Neutrophil (primary cell): ENCODE results near the gene PARD3.

Source experiments
- H3K27ac ChIP-seq: fragments of 200-600 bp; sonication (generic); 2 replicates; pipeline ENCODE4 v1.5.1; 2016; ENCODE audit warnings: mild to moderate bottlenecking, moderate library complexity
- H3K27me3 ChIP-seq: fragments of 200-600 bp; sonication (generic); 2 replicates; pipeline ENCODE4 v1.6.0; 2016; ENCODE audit warnings: mild to moderate bottlenecking
- H3K36me3 ChIP-seq: fragments of 200-600 bp; sonication (generic); 2 replicates; pipeline ENCODE4 v1.5.1; 2017
- H3K4me1 ChIP-seq, 2 experiments: fragments of 200-600 bp in 1 of 2; sonication (generic) in 1 of 2; 1 replicate in 1 of 2; 2 replicates in 1 of 2; pipeline versions ENCODE4 v1.5.1 to v1.6.1; 2013 to 2016; ENCODE audit warnings: low read depth in 1 of 2, low read length in 1 of 2, mild to moderate bottlenecking in 1 of 2, moderate library complexity in 1 of 2; ENCODE audit not compliant: control insufficient read depth in 1 of 2, insufficient read depth in 1 of 2
- H3K4me3 ChIP-seq, 2 experiments: fragments of 200-600 bp in 1 of 2; sonication (generic) in 1 of 2; 1 replicate in 1 of 2; 2 replicates in 1 of 2; pipeline ENCODE4 v1.5.1; 2013 to 2016; ENCODE audit warnings: low read depth in 1 of 2, low read length in 1 of 2, mild to moderate bottlenecking in 1 of 2, moderate library complexity in 1 of 2
- H3K9me3 ChIP-seq: fragments of 200-600 bp; sonication (generic); 2 replicates; pipeline ENCODE4 v1.5.1; 2016
- TF ChIP-seq, protein P1 (sequence below): fragments of 200-600 bp; sonication (generic); IDR thresholded peaks from 2 replicates; pipeline ENCODE4 v1.5.1; 2016; ENCODE audit warnings: antibody characterized with exemption

PARD3 gene

DNA sequence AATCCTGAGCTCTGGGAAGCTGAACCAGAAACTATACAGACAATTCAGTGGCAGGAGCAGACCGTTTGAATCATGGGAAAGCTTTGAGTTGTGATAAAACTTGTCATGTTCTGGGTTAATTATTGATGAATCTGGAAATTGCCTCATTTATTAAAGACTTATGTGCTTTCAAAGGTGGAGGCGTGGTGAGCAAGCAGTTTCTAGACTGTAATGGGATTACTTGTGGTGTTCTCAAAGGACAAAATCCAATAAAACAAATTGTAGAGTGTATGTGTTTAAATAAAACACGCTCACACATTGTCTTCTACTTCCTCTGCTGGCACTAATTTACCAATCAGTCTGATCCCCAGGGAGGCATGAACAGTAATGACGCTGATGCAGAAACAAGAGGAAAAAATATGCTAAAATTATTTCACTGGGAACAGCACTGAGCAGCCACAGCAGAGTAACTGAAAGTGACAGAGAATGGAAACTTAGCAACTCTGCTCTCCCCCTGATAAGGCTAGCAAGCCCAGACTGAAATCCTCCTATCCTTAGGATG, 25.1 kb downstream of the PARD3 start:
- TF ChIP-seq, protein P1, sequence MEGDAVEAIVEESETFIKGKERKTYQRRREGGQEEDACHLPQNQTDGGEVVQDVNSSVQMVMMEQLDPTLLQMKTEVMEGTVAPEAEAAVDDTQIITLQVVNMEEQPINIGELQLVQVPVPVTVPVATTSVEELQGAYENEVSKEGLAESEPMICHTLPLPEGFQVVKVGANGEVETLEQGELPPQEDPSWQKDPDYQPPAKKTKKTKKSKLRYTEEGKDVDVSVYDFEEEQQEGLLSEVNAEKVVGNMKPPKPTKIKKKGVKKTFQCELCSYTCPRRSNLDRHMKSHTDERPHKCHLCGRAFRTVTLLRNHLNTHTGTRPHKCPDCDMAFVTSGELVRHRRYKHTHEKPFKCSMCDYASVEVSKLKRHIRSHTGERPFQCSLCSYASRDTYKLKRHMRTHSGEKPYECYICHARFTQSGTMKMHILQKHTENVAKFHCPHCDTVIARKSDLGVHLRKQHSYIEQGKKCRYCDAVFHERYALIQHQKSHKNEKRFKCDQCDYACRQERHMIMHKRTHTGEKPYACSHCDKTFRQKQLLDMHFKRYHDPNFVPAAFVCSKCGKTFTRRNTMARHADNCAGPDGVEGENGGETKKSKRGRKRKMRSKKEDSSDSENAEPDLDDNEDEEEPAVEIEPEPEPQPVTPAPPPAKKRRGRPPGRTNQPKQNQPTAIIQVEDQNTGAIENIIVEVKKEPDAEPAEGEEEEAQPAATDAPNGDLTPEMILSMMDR: no peak
- H3K27me3 ChIP-seq: no peaks in the 10 kb centered on the region
- no peak overlapping the region for H3K4me3 ChIP-seq
- H3K36me3 ChIP-seq: no peaks in the 10 kb centered on the region
- no peak overlapping the region for H3K27ac ChIP-seq
- H3K4me1 ChIP-seq: no peaks in the 10 kb centered on the region
- no peaks in the 10 kb centered on the region for H3K9me3 ChIP-seq

DNA sequence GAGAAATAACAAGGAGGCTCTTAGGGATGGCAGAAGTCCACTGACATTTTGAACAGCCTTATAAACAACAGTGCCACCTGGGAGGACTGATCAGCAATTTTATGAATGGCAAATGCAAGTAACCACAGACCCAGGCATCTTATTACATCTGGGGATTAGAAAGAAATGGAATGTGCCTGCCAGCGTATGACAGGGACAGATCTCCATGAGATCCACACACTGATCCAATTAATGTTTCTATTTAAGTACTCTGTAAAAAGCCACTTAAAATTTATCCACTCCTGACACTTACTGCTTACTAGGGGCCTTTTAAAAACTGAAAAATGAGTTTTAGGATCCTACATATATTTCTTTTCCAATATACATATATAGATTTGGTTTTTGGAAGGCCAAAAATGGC, 28.6 kb downstream of the PARD3 start:
- Histone ChIP-seq H3K27ac (no peak overlapping the region), H3K4me3 (no peak overlapping the region)

DNA sequence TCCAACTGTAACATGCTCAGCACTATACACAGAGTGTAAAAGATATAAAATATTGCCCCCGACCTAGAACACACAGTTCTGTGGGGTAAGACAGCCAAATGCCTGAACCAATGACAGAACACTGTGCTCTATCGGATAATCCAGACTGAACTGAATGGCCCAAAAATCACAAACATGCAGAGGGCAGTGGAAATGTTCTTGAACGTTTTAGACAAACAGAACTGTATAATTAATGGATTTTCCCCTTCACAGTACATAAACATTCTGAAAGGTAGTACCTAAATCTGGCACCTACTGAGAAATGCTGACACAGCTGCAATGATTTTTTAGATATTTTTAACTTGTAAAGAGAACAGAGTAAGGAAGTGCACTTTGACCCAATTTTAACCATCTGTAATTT, 33.4 kb downstream of the PARD3 start:
- Histone ChIP-seq H3K4me1 (no peaks in the 10 kb centered on the region), H3K27me3 (peaks cover 28% of the 10 kb centered on the region), H3K36me3 (no peaks in the 10 kb centered on the region), H3K27ac (no peak overlapping the region), H3K4me3 (no peak overlapping the region), H3K9me3 (no peaks in the 10 kb centered on the region)
- TF ChIP-seq, protein P1: no peak

More for the DNA sequence above, 28.6 kb downstream of the PARD3 start:
- no peaks in the 10 kb centered on the region for H3K9me3 ChIP-seq
- H3K4me1 ChIP-seq: no peaks in the 10 kb centered on the region
- no peaks in the 10 kb centered on the region for H3K36me3 ChIP-seq
- H3K27me3 ChIP-seq: peaks cover 10% of the 10 kb centered on the region
- TF ChIP-seq, protein P1: no peak

DNA sequence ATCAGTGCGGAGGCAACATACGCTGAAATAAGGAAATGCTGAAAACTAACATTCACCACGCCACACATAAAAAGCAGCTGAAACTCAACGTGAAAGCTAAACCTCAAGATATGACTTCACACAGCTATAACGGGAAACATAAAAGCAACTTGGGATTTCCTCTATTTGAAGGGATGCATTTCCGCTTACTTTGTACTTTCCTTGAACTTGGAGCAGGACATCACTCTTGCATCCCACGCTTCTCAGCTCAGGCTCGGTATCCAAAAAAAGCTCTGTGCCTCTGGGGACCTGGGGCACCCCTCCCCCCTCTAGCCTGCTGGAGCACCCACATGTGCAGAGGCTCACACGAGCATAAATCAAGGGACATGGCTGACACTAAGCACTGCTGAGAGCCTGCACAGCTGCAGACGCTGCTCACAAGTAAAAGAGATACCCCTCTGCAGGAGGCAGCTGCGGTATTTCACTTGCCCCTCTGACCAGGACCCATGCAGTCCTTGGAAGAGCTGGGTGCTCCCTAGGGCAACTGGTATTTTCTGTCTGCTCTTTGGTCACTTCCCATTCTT, 34.2 kb downstream of the PARD3 start:
- Histone ChIP-seq H3K9me3 (no peaks in the 10 kb centered on the region), H3K27me3 (peaks cover 28% of the 10 kb centered on the region), H3K4me1 (no peaks in the 10 kb centered on the region), H3K4me3 (no peak overlapping the region), H3K27ac (no peak overlapping the region), H3K36me3 (no peaks in the 10 kb centered on the region)
- TF ChIP-seq, protein P1: no peak

DNA sequence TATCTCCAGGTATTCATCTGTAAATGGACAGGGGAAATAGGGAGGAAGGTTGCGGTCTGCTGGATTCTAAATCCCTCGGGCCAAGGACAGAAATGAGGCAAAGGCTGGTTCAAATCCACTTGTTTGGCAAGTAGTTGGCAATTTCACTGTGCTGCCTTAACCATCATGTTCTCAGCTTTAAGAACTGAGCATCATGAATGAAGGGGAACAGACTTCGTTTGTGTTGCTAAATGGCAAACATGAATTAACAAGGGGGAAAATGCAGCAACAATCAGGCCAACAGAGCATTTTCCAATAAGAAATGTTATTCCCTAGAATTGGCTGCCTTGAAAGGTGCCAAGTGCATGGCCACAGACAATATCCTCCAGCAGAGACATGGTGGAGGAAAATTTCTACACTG, 36.9 kb downstream of the PARD3 start:
- Histone ChIP-seq H3K4me3 (no peak overlapping the region), H3K36me3 (no peaks in the 10 kb centered on the region), H3K9me3 (no peaks in the 10 kb centered on the region), H3K27ac (no peak overlapping the region), H3K27me3 (peaks cover 28% of the 10 kb centered on the region), H3K4me1 (no peaks in the 10 kb centered on the region)
- TF ChIP-seq, protein P1: no peak
